ENCODE data around the gene AGO1.

DNA sequence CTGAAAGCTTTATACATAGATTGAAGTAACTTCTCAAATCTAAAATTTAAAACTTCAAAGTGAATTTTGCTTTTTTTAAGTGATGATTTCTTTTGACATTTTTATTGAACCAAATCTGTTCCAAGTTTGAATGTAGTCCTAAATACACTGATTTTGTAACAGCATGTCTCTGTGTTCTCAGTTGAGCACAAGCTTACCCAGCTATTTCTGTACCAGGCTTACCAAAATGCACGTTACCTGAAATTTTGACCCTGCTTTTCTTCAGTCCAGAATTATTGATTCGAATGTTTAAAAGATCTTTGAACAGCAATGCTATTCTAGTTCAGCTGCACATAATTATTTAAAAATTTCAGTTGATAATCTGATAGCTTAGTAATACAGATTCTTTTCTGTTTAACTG is 49.6 kb upstream of the AGO1 start:
- TF ChIP-seq, protein P1, sequence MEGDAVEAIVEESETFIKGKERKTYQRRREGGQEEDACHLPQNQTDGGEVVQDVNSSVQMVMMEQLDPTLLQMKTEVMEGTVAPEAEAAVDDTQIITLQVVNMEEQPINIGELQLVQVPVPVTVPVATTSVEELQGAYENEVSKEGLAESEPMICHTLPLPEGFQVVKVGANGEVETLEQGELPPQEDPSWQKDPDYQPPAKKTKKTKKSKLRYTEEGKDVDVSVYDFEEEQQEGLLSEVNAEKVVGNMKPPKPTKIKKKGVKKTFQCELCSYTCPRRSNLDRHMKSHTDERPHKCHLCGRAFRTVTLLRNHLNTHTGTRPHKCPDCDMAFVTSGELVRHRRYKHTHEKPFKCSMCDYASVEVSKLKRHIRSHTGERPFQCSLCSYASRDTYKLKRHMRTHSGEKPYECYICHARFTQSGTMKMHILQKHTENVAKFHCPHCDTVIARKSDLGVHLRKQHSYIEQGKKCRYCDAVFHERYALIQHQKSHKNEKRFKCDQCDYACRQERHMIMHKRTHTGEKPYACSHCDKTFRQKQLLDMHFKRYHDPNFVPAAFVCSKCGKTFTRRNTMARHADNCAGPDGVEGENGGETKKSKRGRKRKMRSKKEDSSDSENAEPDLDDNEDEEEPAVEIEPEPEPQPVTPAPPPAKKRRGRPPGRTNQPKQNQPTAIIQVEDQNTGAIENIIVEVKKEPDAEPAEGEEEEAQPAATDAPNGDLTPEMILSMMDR (IDR thresholded peaks at IDR 0.05), result no peak
- TF ChIP-seq POLR2A (IDR thresholded peaks at IDR 0.05), result no peak
